Inferior parietal cortex (tissue), 1 donor: ENCODE measurements around the gene RERG.
"Not testable (repeated sequence)": the region's sequence is repeated elsewhere in the genome, so short reads cannot be mapped to it uniquely, and the experiment has no call there.

Experiments
- DNase-seq: peaks from one replicate; pipeline ENCODE4 v3.0.0-alpha.2; 2016; ENCODE audit errors: extremely low spot score

RERG gene

DNA sequence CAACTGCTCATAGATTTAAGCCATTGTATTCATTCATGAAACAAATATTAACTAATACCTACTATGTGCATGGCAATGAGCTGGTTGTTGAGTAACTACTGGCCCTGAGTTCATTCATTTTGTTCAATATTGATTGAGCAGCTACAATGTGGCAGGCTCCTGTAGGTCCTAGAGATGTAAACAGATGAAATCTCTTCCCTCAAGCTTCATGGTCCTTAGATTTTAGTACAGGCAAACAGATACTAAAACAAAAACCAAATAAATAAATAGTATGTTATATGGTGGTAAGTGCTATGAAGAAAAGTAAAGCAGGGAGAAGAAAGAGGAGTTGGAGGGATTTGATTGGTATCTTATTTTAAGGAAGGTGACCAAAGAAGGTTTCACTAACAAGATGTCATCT, 77.8 kb downstream of the RERG start:
- no peak for DNase-seq

DNA sequence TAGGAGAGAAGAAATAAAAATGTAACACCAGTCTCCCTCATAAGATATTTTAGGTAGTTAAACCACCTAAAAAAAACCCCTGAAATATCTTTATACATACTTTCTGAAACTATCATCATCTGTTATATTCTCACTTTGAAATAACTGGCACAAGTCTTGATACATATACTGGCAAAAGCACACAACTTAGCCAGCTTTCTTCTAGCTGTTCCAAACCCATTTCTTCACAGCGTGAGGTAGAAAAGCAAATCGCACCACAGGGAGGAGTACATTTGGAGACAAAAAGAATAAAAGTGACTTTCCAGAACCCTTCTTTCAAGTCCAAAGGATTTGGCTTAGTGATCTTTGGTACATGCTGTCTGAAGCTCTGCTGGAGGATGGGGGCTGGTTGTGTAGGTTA, 78.5 kb downstream of the RERG start:
- no peak for DNase-seq

DNA sequence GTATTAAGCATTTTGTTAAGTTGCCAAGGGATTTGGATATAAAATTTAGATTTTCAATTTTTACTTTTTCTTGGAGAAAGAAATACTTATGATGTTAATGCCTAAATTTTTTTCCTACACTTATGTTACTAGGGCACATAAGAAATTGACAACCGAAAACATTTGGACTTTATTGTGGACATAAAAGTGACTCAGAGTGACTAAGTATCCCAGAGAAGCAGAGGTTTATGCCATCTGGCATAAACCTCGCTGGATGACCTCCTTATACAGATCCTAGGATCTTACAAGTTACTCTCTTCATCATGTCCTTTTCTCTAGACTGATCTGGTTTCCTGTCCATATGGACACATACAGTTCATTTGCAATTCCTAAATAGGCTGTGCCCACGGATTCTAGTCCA, 89.8 kb downstream of the RERG start:
- no peak for DNase-seq

DNA sequence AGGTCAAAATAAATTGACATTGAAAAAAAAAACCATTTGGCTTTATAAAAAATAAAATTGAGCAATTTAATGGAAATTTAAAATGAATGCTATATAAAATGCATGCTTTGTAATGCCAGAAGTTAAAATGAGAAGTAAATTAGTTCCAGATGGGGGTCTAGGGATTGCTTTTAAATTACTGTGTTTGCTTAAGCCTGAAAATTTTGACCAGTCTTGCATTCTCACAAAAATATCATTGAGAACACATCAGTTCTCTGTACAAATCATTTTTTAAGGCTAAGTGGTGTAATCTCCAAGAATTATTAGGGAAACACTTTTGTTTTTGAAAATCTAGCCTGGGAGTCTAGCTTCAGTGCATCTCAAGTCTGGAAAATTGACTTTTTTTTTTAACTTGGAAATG, 90.7 kb downstream of the RERG start:
- no peak for DNase-seq

DNA sequence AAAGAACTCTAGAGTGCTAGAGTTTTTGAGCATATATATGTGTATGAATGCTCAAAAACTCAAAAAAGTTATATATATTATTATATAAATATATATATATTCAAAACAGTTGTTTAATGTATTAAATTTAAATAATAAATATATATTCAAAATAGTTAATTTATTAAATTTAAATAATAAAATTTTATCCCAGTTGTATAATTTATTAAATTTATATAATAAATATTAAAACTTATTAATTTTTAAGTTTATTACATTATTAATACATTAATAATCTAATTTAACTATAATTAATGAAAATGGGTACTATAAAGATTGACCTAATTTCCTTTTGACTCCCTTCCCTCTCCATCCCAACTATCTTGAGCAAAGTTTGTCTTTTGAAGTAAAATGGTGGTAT, 97.8 kb downstream of the RERG start:
- DNase-seq: no peak

DNA sequence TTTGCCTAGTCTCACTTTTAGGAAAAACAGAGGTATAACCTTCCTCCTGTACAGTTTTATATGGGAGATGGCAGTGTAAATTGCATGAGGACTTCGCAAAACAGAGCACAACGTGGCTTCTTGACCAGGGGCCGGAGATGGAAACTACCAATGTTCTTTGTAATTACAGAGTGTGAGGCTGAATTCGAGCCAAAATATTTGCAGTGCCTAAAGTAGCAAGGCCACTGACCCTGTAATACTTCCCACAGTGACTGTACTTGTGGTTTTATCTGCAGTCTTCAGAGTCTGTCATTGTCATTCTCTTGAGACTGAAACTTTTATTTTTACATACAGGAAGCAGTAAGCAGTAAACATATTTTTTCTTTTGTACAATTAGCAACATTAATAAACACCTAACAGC, 98.9 kb downstream of the RERG start:
- no peak for DNase-seq

DNA sequence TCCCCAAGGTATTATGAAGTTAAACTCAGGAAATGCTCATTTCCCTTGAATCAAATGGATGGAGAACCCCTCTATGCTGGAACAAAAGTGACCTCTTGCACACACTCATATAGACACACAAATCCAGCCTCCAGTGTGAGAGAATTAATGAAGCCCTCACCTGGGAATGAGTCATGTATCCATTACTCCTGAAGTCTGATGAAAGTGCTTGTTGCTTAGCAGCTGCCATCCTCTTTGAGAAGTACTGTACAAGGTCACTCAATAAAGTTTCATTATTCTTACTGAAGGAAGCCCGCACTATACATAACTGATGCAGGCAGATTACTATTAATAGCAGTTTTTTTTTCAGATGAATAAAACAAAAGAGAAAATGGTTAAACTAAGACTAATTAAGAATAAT, 102.3 kb downstream of the RERG start:
- no peak for DNase-seq

DNA sequence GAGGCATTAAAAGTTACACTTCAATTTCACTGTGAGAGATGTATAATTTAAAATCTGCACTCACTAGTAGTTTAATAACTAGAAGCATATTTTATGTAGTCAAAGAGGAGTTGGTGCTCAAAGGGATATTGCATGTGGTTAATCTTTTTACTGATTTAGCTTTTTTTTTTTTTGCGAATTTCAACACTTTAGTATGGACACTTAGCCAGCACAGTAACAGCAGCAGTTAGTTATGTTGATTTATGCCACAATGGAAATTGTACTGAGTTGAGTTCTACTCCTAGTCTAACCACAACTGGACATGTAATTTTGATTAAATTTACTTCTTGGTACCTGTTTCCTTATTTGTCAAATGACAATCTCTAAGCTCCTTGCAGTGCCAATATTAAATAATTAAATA, 104.2 kb downstream of the RERG start:
- no peak for DNase-seq

DNA sequence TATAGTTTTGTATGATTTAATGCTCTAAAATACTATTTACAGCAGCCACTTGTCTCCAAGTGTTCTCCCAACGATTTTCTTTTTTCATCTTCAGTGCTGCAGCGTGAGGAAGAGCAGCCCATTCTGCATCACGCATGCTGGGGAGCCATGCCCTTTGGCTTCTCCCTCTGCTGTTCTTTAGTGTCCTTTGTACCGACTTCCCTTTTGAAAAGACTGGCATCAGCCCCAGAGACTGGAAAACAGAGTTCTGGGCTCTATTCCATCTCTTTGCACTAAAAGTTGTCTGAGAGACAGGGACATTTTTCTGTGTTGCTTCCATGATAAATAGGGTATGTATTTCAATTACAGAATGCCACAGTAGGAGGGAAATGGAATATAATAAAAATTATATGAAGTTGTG, 105.1 kb downstream of the RERG start:
- DNase-seq: peak; percentile 80

DNA sequence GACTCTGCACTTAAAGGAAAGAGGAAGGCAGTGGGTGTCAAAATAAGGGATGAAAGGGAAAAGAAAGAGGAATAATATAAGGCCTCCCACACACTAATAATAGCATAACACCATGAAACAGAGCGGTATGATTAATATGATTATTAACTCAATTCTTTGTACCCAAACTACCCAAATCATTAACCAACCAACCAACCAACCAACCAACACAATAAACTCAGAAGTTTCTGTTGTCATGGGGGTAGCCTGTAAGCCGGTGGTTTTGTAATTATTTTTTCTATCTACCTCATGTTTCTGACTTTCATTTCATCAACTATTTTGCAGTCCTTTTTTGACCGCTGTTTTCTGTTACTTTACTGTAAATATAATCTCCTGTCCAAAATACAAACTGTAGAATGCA, 105.8 kb downstream of the RERG start:
- no peak for DNase-seq

DNA sequence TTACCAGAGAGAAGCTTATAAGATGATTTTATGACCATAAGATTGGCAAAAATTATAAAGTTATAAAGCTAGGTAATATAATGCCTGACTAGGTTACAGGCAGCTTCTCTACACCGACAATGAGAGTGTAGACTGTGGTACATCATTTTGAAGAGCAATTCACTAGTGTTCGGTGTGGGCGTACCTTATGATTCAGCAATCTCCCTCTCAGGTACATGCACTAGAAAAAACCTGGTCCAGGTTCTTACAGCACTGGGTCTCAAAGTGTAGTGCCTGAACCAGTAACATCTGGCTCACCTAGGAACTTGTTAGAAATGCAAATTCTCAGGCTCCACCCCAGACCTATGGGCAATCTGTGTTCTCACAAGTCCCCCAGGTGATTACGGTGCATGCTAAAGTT, 106.7 kb downstream of the RERG start:
- DNase-seq: no peak

DNA sequence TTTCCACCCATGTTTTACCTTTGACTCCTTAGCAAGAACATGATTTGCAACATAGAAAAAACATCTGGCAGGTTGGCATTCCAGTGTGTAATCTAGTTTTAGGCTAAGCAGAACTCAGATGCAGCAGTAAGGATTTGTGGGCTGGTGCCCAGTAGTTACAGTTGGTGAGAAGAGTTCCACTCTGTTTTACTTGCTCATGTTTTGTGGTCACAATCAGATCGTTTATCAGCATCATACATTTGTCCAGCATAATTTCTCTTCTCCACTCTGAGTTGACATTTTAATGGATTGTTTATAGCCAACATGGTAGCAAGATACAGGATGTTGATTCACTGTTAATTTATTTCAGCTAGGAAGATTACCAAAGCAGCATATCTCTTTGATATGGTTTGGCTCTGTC, 128.4 kb downstream of the RERG start:
- DNase-seq: no peak

DNA sequence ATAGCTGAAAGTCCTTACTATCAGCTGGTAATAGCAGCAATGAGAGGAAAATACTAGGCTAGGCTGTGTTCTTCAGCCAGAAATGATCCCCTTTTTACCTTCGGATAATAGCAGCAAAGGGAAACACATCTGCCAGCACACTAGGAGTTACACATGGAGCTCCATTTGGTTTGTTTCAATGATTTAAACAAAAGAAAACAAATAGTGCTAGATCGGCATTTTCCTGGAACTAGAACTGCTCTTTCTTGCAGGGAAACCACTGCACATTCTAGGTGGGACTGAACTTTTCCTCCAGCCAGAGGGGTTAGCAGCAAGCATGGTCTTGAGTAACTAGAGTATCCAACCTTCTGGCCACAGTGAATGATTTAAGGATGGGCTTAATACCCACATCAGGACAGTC, 130.8 kb downstream of the RERG start:
- no peak for DNase-seq

DNA sequence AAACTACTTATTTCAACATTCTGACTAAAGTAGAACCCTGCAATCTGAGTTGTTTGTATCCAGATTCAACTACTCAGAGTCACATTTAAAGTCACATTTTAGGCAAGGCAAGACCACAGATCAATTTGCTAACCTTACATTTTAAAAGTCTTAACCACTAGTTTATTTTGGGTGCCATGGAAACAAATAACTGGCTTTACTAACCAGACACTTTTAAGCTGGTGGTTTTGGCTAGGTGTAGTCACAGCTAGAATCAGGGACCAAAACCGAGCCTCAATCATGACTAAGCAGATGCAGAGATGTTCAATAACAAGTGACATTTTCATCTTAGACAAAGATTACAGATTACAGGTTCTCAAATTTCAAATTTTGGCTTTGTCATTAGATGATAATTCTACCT, 133.1 kb downstream of the RERG start:
- no peak for DNase-seq

DNA sequence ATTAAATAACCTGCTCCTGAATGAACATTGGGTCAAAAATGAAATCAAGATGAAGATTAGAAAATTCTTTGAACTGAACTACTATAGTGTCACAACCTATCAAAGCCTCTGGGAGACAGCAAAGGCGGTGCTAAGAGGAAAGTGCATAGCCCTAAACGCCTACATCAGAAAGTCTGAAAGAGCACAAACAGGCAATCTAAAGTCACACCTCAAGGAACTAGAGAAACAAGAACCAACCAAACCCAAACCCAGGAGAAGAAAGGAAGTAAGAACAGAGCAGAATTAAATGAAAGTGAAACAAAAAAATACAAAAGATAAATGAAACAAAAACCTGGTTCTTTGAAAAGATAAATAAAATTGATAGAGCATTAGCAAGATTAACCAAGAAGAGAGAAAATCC, 143.5 kb downstream of the RERG start:
- not testable (repeated sequence) for DNase-seq

DNA sequence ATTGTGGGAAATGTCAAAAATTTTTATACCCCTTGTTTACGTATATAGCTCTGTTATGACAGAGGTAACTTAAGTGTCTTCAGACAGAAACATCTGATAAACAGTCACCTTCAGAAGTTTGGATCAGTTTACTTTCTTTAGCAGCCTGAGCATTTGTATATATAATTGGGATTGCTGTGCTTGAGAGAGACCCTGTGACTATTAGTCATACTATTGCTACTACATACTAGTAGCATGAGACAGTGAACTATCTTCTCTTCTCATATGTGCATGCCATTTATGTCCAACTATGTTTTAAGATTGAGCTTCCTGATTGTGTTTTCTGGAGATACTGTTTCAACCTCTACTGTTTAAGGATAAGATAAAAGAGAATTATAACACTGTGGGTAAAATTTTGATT, 146.9 kb downstream of the RERG start:
- DNase-seq: no peak

DNA sequence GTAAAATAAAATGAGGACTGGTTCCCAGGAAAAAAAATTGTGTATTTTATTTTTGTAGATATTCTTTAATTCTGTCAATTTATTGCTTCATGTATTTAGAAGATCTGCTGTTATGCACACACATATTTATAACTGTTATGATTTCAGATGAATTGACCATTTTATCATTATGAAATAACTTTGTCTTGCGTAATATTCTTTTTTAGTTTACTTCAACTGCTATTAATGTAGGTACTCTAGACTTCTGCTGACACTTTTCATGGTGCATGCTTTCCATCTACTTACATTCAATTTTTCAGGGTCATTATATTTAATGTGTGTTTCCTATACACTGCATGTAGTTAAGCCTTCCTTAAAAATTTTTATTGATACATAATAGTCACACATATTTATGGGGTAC, 162.1 kb downstream of the RERG start:
- no peak for DNase-seq
